BE2C (cell line): ENCODE results near the gene NUMA1.

Experiments used
- DNase-seq: peaks from one replicate; pipeline ENCODE4 v3.0.0-alpha.2; 2020
- H3K27me3 ChIP-seq: fragments of 250-450 bp; sonication (Bioruptor Pico); 2 replicates; pipeline ENCODE4 v1.5.1; 2020; ENCODE audit warnings: mild to moderate bottlenecking
- H3K36me3 ChIP-seq: fragments of 250-450 bp; sonication (Bioruptor Pico); 2 replicates; pipeline ENCODE4 v1.5.1; 2020; ENCODE audit warnings: mild to moderate bottlenecking
- H3K4me1 ChIP-seq: fragments of 250-450 bp; sonication (Bioruptor Pico); 2 replicates; pipeline ENCODE4 v1.5.1; 2020
- H3K4me3 ChIP-seq: 2 replicates; pipeline ENCODE4 v1.5.1; 2011; ENCODE audit warnings: low read depth, low read length
- H3K9me3 ChIP-seq: fragments of 250-450 bp; sonication (Bioruptor Pico); 2 replicates; pipeline ENCODE4 v1.5.1; 2020
- CTCF ChIP-seq: IDR thresholded peaks from 2 replicates; pipeline ENCODE4 v1.5.1; 2012; ENCODE audit warnings: mild to moderate bottlenecking, low read depth, low read length

NUMA1 gene

GRCh38 chr11:72008728-72009127, 71.6 kb downstream of the NUMA1 start:
- Histone ChIP-seq H3K4me1 (no peaks in the 10 kb centered on the region), H3K27me3 (no peaks in the 10 kb centered on the region), H3K9me3 (no peaks in the 10 kb centered on the region), H3K36me3 (peaks cover 93% of the 10 kb centered on the region), H3K4me3 (no peak overlapping the region)
- no peak for TF ChIP-seq CTCF
- no peak for DNase-seq

- Histone ChIP-seq H3K36me3 (peaks cover 93% of the 10 kb centered on the region), H3K9me3 (no peaks in the 10 kb centered on the region), H3K27me3 (no peaks in the 10 kb centered on the region), H3K4me3 (no peak overlapping the region), H3K4me1 (no peaks in the 10 kb centered on the region)
- no peak for DNase-seq
- no peak for TF ChIP-seq CTCF
These were observed 72.8 kb downstream of the NUMA1 start for GRCh38 chr11:72007587-72007986.

GRCh38 chr11:72007089-72007476, 73.3 kb downstream of the NUMA1 start:
- no peaks in the 10 kb centered on the region for H3K27me3 ChIP-seq
- no peak for DNase-seq
- no peak for TF ChIP-seq CTCF
- H3K36me3 ChIP-seq, result peaks cover 92% of the 10 kb centered on the region
- H3K9me3 ChIP-seq, result no peaks in the 10 kb centered on the region
- H3K4me1 ChIP-seq, result no peaks in the 10 kb centered on the region
- no peak overlapping the region for H3K4me3 ChIP-seq

- Histone ChIP-seq H3K4me3 (no peak overlapping the region), H3K4me1 (no peaks in the 10 kb centered on the region), H3K27me3 (no peaks in the 10 kb centered on the region), H3K9me3 (no peaks in the 10 kb centered on the region), H3K36me3 (peaks cover 92% of the 10 kb centered on the region)
- no peak for DNase-seq
- no peak for TF ChIP-seq CTCF
These were observed 73.8 kb downstream of the NUMA1 start for GRCh38 chr11:72006309-72007088.

GRCh38 chr11:72005347-72006260, 74.7 kb downstream of the NUMA1 start:
- H3K9me3 ChIP-seq, result no peaks in the 10 kb centered on the region
- H3K27me3 ChIP-seq, result no peaks in the 10 kb centered on the region
- DNase-seq, result no peak
- H3K36me3 ChIP-seq, result peaks cover 86% of the 10 kb centered on the region
- no peaks in the 10 kb centered on the region for H3K4me1 ChIP-seq
- TF ChIP-seq CTCF, result no peak
- H3K4me3 ChIP-seq, result no peak overlapping the region
